ENCODE data around the gene IGFLR1.

The IGFLR1 gene

GRCh38 chr19:35733180-35734125 lies 8.8 kb downstream of the IGFLR1 start:
- TF ChIP-seq CTCF (IDR thresholded peaks at IDR 0.05) (no peak), ZFX (IDR thresholded peaks at IDR 0.05; ENCODE audit: borderline replicate concordance) (no peak)
- H3K27ac ChIP-seq: no peak overlapping the region

- no peak overlapping the region for H3K27ac ChIP-seq
- TF ChIP-seq CTCF (IDR thresholded peaks at IDR 0.05) (no peak), ZFX (IDR thresholded peaks at IDR 0.05; ENCODE audit: borderline replicate concordance) (no peak)
Measured at GRCh38 chr19:35732540-35733179, 9.6 kb downstream of the IGFLR1 start.

GRCh38 chr19:35731779-35732405 lies 10.4 kb downstream of the IGFLR1 start:
- TF ChIP-seq CTCF (IDR thresholded peaks at IDR 0.05): no peak
- no peak for TF ChIP-seq ZFX (IDR thresholded peaks at IDR 0.05; ENCODE audit: borderline replicate concordance)
- H3K27ac ChIP-seq: peak overlapping the region; percentile 63

- TF ChIP-seq CTCF (IDR thresholded peaks at IDR 0.05): no peak
Measured at GRCh38 chr19:35731353-35731752, 10.9 kb downstream of the IGFLR1 start.

GRCh38 chr19:35730326-35730725 lies 11.9 kb downstream of the IGFLR1 start:
- H3K27ac ChIP-seq: peak overlapping the region; percentile 63
- TF ChIP-seq ZFX (IDR thresholded peaks at IDR 0.05; ENCODE audit: borderline replicate concordance) (no peak), CTCF (IDR thresholded peaks at IDR 0.05) (no peak)

More at GRCh38 chr19:35731353-35731752, 10.9 kb downstream of the IGFLR1 start:
- H3K27ac ChIP-seq: peak overlapping the region; percentile 63

GRCh38 chr19:35729763-35730162 lies 12.5 kb downstream of the IGFLR1 start:
- H3K27ac ChIP-seq: peak overlapping the region; percentile 63; the same call in 1 of the 2 replicates
- TF ChIP-seq ZFX (IDR thresholded peaks at IDR 0.05; ENCODE audit: borderline replicate concordance) (no peak), CTCF (IDR thresholded peaks at IDR 0.05) (no peak)

Measured in 22Rv1 (cell line).